Fibroblast of mammary gland (primary cell): ENCODE results near the gene SCN11A.

ENCODE experiments used
- DNase-seq: peaks from one replicate; pipeline ENCODE4 v3.0.0-alpha.2; 2010; ENCODE audit warnings: low read depth
- H3K4me3 ChIP-seq: 2 replicates; pipeline ENCODE4 v1.5.1; 2011; ENCODE audit warnings: low read depth, mild to moderate bottlenecking, low read length, moderate library complexity; ENCODE audit not compliant: control insufficient read depth
- CTCF ChIP-seq: conservative IDR thresholded peaks from 2 replicates; pipeline ENCODE4 v1.5.1; 2011; ENCODE audit warnings: low read depth, low read length, inconsistent platforms; ENCODE audit not compliant: control insufficient read depth, insufficient read depth

SCN11A gene

GRCh38 chr3:39024497-39024896 is 27.2 kb downstream of the SCN11A start:
- no peak for DNase-seq
- TF ChIP-seq CTCF: no peak
- H3K4me3 ChIP-seq: no peak overlapping the region

DNA sequence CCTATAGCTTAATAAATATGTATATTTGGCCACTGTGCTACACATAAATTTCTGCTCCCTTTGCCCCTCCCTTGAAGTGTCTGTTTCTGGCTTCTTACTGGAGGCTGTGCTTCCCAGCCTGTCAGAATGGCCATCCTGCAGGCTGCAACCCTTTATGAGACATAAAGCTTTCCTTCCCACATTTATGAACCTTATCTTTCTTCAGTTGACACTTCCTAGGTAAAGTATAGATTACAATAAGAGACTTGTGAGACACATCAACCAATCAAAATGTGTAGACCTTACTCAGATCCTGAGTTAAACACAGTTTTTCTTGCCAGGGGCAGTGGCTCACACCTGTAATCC is 29.5 kb downstream of the SCN11A start:
- no peak for DNase-seq
- no peak for TF ChIP-seq CTCF
- H3K4me3 ChIP-seq: no peak overlapping the region

- H3K4me3 ChIP-seq: no peak overlapping the region
- TF ChIP-seq CTCF: no peak
Measured at GRCh38 chr3:39021465-39022285, 30.1 kb downstream of the SCN11A start.

DNA sequence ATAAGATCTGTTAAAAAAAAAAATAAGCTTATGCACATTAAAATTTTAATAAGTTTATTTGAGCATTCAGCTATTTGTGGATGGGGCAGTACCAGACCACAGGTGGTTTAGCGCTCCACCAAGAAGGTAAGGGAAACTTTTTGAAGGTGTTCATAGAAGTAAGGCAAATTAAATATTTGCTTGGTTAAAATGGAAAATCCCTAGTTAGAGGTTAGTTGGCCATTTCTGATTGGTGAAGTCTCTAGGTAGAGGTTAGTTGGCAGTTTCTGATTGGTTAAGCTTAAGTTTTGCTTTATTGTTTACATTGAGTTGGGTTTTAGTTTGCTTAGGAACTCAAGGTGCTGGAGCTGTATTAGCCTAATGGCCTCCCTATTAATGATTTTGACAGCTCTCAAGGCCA is 30.7 kb downstream of the SCN11A start:
- no peak for DNase-seq
- no peak overlapping the region for H3K4me3 ChIP-seq
- no peak for TF ChIP-seq CTCF

More at GRCh38 chr3:39021465-39022285, 30.1 kb downstream of the SCN11A start:
- DNase-seq: no peak

DNA sequence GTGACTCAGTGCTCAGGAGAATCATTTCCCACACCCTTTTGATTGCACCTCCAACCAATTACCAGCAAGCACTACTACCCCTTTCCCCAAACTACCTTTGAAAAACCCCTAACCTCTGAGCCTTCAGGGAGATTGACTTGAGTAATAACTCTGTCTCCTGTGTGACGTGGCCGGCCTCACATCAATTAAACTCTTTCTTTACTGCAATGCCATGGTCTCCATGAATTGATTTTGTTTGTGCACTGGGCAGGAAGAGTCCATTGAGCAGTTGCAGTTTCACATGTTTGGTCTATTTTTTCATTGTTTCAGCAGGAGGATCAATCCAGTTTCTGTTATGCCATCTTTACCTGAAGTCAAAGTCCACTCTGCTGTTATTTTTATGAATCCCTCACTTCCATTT is 32.4 kb downstream of the SCN11A start:
- DNase-seq: no peak
- no peak overlapping the region for H3K4me3 ChIP-seq

DNA sequence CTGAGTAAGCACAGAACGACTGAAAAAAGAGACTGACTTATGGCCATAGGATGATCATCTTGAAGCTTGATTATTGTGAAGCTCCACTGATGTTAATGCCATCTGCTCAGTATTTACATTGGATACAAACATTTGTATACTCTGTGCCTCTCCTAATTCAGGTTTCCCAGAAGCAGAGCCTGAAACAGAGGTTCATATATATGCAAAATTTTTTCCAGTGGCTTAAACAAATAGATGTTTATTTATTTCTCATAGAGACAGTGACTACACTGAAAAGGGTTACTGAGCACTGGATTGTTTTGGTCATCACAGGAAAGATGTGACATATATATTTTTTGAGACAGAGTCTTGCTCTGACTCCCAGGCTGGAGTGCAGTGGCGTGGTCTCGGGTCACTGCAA is 36.3 kb downstream of the SCN11A start:
- DNase-seq: no peak
- TF ChIP-seq CTCF: no peak
- no peak overlapping the region for H3K4me3 ChIP-seq

More for the DNA sequence above, 32.4 kb downstream of the SCN11A start:
- TF ChIP-seq CTCF: no peak
